Adrenal gland (tissue), 5 donors: ENCODE data around the gene PTPMT1.

Experiments
- CTCF ChIP-seq, 6 experiments: fragments of 450-650 bp in 4 of 6; fragments of 200-600 bp in 2 of 6; sonication (generic) in 1 of 6; IDR thresholded peaks; 1 replicate in 5 of 6; 2 replicates in 1 of 6; pipeline versions ENCODE4 v1.5.1 to v1.8.0; 2016 to 2021; ENCODE audit warnings: antibody characterized with exemption in 6 of 6, mild to moderate bottlenecking in 2 of 6, moderate library complexity in 1 of 6
- POLR2A ChIP-seq, 2 donors: fragments of 450-650 bp; IDR thresholded peaks; one replicate each; pipeline ENCODE4 v1.6.1; 2017; ENCODE audit warnings: antibody characterized with exemption in 2 of 2, mild to moderate bottlenecking in 2 of 2, moderate library complexity in 1 of 2
- donor health status: DM: no; HTN: no; CAD: no.

- no peak for TF ChIP-seq CTCF (IDR thresholded peaks at IDR 0.05)
- TF ChIP-seq POLR2A (IDR thresholded peaks at IDR 0.05), result no peak
Measured at GRCh38 chr11:47586098-47586855, 20.9 kb downstream of the PTPMT1 start, which contains the start of gene FAM180B.
